Measurements from ENCODE around the gene MGST3. TPM values are rescaled to one million over a fixed set of nuclear protein-coding genes. Genes with fewer than 3 reads are reported as not detected.
"Not testable (repeated sequence)": the region's sequence is repeated elsewhere in the genome, so short reads cannot be mapped to it uniquely, and the experiment has no call there.

MGST3 gene
- total RNA-seq, 1 experiment from 2014 or later: 103 TPM

DNA sequence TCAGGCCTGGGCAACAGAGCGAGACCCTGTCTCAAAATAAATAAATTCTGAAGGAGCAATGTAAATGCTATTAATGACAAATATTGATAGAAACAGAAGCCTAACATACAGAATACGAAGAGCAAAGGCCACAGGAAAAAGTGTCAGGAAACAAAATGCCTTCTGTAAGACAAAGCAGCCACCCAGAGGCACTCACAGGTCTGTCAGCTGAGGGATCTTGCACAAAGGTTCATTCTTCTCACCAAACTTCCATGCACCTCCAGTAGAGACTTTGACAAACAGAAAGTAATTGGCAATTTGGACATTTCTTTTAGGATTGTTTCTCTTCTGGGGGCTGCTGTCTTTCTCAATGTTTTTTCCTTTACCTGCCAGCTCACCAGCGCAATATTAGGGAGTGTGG is 68.5 kb downstream of the MGST3 start:
- TF ChIP-seq CTCF (IDR thresholded peaks at IDR 0.05): no peak
- TF ChIP-seq TCF7L2 (IDR thresholded peaks at IDR 0.05; ENCODE audit: low read depth, low read length): no peak
- TF ChIP-seq POLR2AphosphoS5 (IDR thresholded peaks at IDR 0.05; ENCODE audit: low read depth, low read length): no peak
- TF ChIP-seq REST (IDR thresholded peaks at IDR 0.05; ENCODE audit: insufficient read depth in 1 of 2, low read depth in 2 of 2, low read length in 1 of 2): no peak
- TF ChIP-seq SIN3A (IDR thresholded peaks at IDR 0.05; ENCODE audit: borderline replicate concordance, insufficient read depth, low read depth, low read length): no peak
- ATAC-seq (no peak), DNase-seq (ENCODE audit: low read depth, low spot score) (no peak)
- CTCF ChIA-PET: no interaction called here
- no peaks in the 10 kb centered on the region; the same call in 1 of the 2 replicates for H3K36me3 ChIP-seq (ENCODE audit: control insufficient read depth, insufficient read depth, low read length)
- in situ Hi-C loops (cut with HindIII; ENCODE audit: low pct_unique_long_range_greater_than_20kb, low sequenced_read_pairs) (no loop called here), intact Hi-C loops (cut with micrococcal nuclease; ENCODE audit: unreplicated experiment) (no loop called here)
- no peaks in the 10 kb centered on the region; the same call in 1 of the 2 replicates for H3K27me3 ChIP-seq (ENCODE audit: control insufficient read depth, insufficient read depth, low read length)
- H3K27ac ChIP-seq (ENCODE audit: low read length): no peak overlapping the region
- peaks cover 15% of the 10 kb centered on the region for H3K4me1 ChIP-seq (ENCODE audit: control insufficient read depth, insufficient read depth, low read length)
- no peak overlapping the region for H3K4me3 ChIP-seq (ENCODE audit: low read depth in 2 of 2, low read length in 2 of 2)
- no TSS peak for BruUV-seq (replicated peaks)
- POLR2A ChIA-PET: no interaction called here
- H3K9me3 ChIP-seq (ENCODE audit: control insufficient read depth, insufficient read depth, low read depth, low read length): no peaks in the 10 kb centered on the region

GRCh38 chr1:165701922-165702321 is 70.9 kb downstream of the MGST3 start:
- POLR2A ChIA-PET: interaction anchor here (0.6 kb wide), 1 partner anchor 1037 kb away, joined by 5 read pairs; no protein-coding TSS in a partner anchor
- H3K27me3 ChIP-seq (ENCODE audit: control insufficient read depth, insufficient read depth, low read length); ATAC-seq; H3K4me1 ChIP-seq (ENCODE audit: control insufficient read depth, insufficient read depth, low read length); BruUV-seq (replicated peaks); in situ Hi-C loops (cut with HindIII; ENCODE audit: low pct_unique_long_range_greater_than_20kb, low sequenced_read_pairs); CTCF ChIA-PET; DNase-seq (ENCODE audit: low read depth, low spot score); intact Hi-C loops (cut with micrococcal nuclease; ENCODE audit: unreplicated experiment); H3K9me3 ChIP-seq (ENCODE audit: control insufficient read depth, insufficient read depth, low read depth, low read length); H3K4me3 ChIP-seq (ENCODE audit: low read depth in 2 of 2, low read length in 2 of 2); H3K27ac ChIP-seq (ENCODE audit: low read length); H3K36me3 ChIP-seq (ENCODE audit: control insufficient read depth, insufficient read depth, low read length): not testable (repeated sequence)

- in situ Hi-C loops (cut with HindIII; ENCODE audit: low pct_unique_long_range_greater_than_20kb, low sequenced_read_pairs) (no loop called here), intact Hi-C loops (cut with micrococcal nuclease; ENCODE audit: unreplicated experiment) (no loop called here)
- H3K9me3 ChIP-seq (ENCODE audit: control insufficient read depth, insufficient read depth, low read depth, low read length): no peaks in the 10 kb centered on the region
- no peak for TF ChIP-seq POLR2AphosphoS5 (IDR thresholded peaks at IDR 0.05; ENCODE audit: low read depth, low read length)
- TF ChIP-seq TCF7L2 (IDR thresholded peaks at IDR 0.05; ENCODE audit: low read depth, low read length): no peak
- no peak for TF ChIP-seq REST (IDR thresholded peaks at IDR 0.05; ENCODE audit: insufficient read depth in 1 of 2, low read depth in 2 of 2, low read length in 1 of 2)
- no peak for TF ChIP-seq CTCF (IDR thresholded peaks at IDR 0.05)
- TF ChIP-seq SIN3A (IDR thresholded peaks at IDR 0.05; ENCODE audit: borderline replicate concordance, insufficient read depth, low read depth, low read length): no peak
- ATAC-seq (no peak), DNase-seq (ENCODE audit: low read depth, low spot score) (no peak)
- H3K27me3 ChIP-seq (ENCODE audit: control insufficient read depth, insufficient read depth, low read length): peaks cover 7% of the 10 kb centered on the region; the same call in 1 of the 2 replicates
- no peak overlapping the region for H3K4me3 ChIP-seq (ENCODE audit: low read depth in 2 of 2, low read length in 2 of 2)
- ChIA-PET POLR2A (no interaction called here), CTCF (no interaction called here)
- H3K36me3 ChIP-seq (ENCODE audit: control insufficient read depth, insufficient read depth, low read length): no peaks in the 10 kb centered on the region
- H3K27ac ChIP-seq (ENCODE audit: low read length): no peak overlapping the region
- BruUV-seq (replicated peaks): no TSS peak
- 0 out of 2 replicates have a peak, but pooled peaks cover 3% of the 10 kb centered on the region for H3K4me1 ChIP-seq (ENCODE audit: control insufficient read depth, insufficient read depth, low read length)
Observed at GRCh38 chr1:165703648-165704047, 72.6 kb downstream of the MGST3 start.

All from Panc1 (cell line).